H54 (cell line): ENCODE measurements around the gene MYH16.
"Not testable (repeated sequence)": the region's sequence is repeated elsewhere in the genome, so short reads cannot be mapped to it uniquely, and the experiment has no call there.

Experiments used
- DNase-seq: peaks from one replicate; pipeline ENCODE4 v3.0.0; 2011; ENCODE audit warnings: low spot score, mixed read lengths; ENCODE audit not compliant: insufficient read length
- FAIRE-seq: peaks from 3 replicates; lab custom pipeline; 2011; peaks lifted over from hg19 to GRCh38; lab: Jason Lieb, UNC
- POLR2A ChIP-seq: IDR thresholded peaks from 2 replicates; pipeline ENCODE4 v1.6.1; 2011; ENCODE audit warnings: low read depth, mild to moderate bottlenecking, low read length

MYH16 gene

GRCh38 chr7:99305473-99306260 is 33.0 kb downstream of the MYH16 start:
- TF ChIP-seq POLR2A: no peak
- DNase-seq (no peak), FAIRE-seq (no peak)

- TF ChIP-seq POLR2A: no peak
- peak; percentile 26 for DNase-seq
- no peak for FAIRE-seq
Measured at GRCh38 chr7:99308461-99309074, 35.9 kb downstream of the MYH16 start.

GRCh38 chr7:99309111-99309510 is 36.5 kb downstream of the MYH16 start:
- FAIRE-seq: no peak
- no peak for TF ChIP-seq POLR2A
- DNase-seq: no peak

- no peak for TF ChIP-seq POLR2A
- FAIRE-seq (no peak), DNase-seq (no peak)
Measured at GRCh38 chr7:99310004-99310403, 37.4 kb downstream of the MYH16 start.

- FAIRE-seq (no peak), DNase-seq (no peak)
- TF ChIP-seq POLR2A: no peak
Measured at GRCh38 chr7:99311702-99312101, 39.1 kb downstream of the MYH16 start.

GRCh38 chr7:99312316-99313203 is 39.9 kb downstream of the MYH16 start:
- FAIRE-seq: no peak
- DNase-seq: peak; percentile 51
- no peak for TF ChIP-seq POLR2A

GRCh38 chr7:99313204-99313573 is 40.5 kb downstream of the MYH16 start:
- TF ChIP-seq POLR2A: no peak
- FAIRE-seq: no peak
- DNase-seq: no peak

- no peak for FAIRE-seq
- no peak for TF ChIP-seq POLR2A
- no peak for DNase-seq
Measured at GRCh38 chr7:99314504-99314903, 41.9 kb downstream of the MYH16 start.

GRCh38 chr7:99320371-99320770 is 47.7 kb downstream of the MYH16 start:
- FAIRE-seq: no peak
- TF ChIP-seq POLR2A: no peak
- DNase-seq: no peak

- not testable (repeated sequence) for DNase-seq, FAIRE-seq
Measured at GRCh38 chr7:99322659-99323058, 50.0 kb downstream of the MYH16 start.

GRCh38 chr7:99324559-99324958 is 51.9 kb downstream of the MYH16 start:
- FAIRE-seq (no peak), DNase-seq (no peak)
- no peak for TF ChIP-seq POLR2A

GRCh38 chr7:99325001-99325493 is 52.4 kb downstream of the MYH16 start:
- no peak for DNase-seq
- no peak for FAIRE-seq
- TF ChIP-seq POLR2A: no peak

- DNase-seq (peak; percentile 94), FAIRE-seq (no peak)
- peak; percentile 97 for TF ChIP-seq POLR2A
Measured at GRCh38 chr7:99325592-99326407, 53.2 kb downstream of the MYH16 start, which contains the start of gene ARPC1A. TSS of gene ARPC1A (plus strand) at chr7:99325898. CDS start at chr7:99333354, 7,456 bp downstream.
